ENCODE data around the gene UNC5B.

UNC5B gene

GRCh38 chr10:71231206-71231605, 18.8 kb downstream of the UNC5B start:
- Histone ChIP-seq H3K4me1 (ENCODE audit: control insufficient read depth, insufficient read depth, low read length, poor library complexity, severe bottlenecking) (no peaks in the 10 kb centered on the region), H3K9me3 (ENCODE audit: control insufficient read depth, low read length) (no peaks in the 10 kb centered on the region), H3K36me3 (ENCODE audit: control insufficient read depth, insufficient read depth, low read length) (no peaks in the 10 kb centered on the region), H3K4me3 (ENCODE audit: insufficient read depth, low read depth, low read length, poor library complexity, severe bottlenecking) (no peak overlapping the region), H3K27me3 (replicated peaks; ENCODE audit: control insufficient read depth, insufficient read depth, low read length, poor library complexity, severe bottlenecking) (peaks cover 2% of the 10 kb centered on the region), H3K27ac (ENCODE audit: insufficient read depth, low read length, poor library complexity, severe bottlenecking) (no peak overlapping the region)
- no peak for DNase-seq

GRCh38 chr10:71232089-71232998, 20.0 kb downstream of the UNC5B start:
- DNase-seq: no peak
- no peaks in the 10 kb centered on the region for H3K36me3 ChIP-seq (ENCODE audit: control insufficient read depth, insufficient read depth, low read length)
- H3K27me3 ChIP-seq (replicated peaks; ENCODE audit: control insufficient read depth, insufficient read depth, low read length, poor library complexity, severe bottlenecking): peaks cover 2% of the 10 kb centered on the region
- no peak overlapping the region for H3K4me3 ChIP-seq (ENCODE audit: insufficient read depth, low read depth, low read length, poor library complexity, severe bottlenecking)
- no peaks in the 10 kb centered on the region for H3K4me1 ChIP-seq (ENCODE audit: control insufficient read depth, insufficient read depth, low read length, poor library complexity, severe bottlenecking)
- no peaks in the 10 kb centered on the region for H3K9me3 ChIP-seq (ENCODE audit: control insufficient read depth, low read length)
- H3K27ac ChIP-seq (ENCODE audit: insufficient read depth, low read length, poor library complexity, severe bottlenecking): no peak overlapping the region

- Histone ChIP-seq H3K4me3 (ENCODE audit: insufficient read depth, low read depth, low read length, poor library complexity, severe bottlenecking) (no peak overlapping the region), H3K36me3 (ENCODE audit: control insufficient read depth, insufficient read depth, low read length) (no peaks in the 10 kb centered on the region), H3K27ac (ENCODE audit: insufficient read depth, low read length, poor library complexity, severe bottlenecking) (no peak overlapping the region), H3K4me1 (ENCODE audit: control insufficient read depth, insufficient read depth, low read length, poor library complexity, severe bottlenecking) (no peaks in the 10 kb centered on the region), H3K27me3 (replicated peaks; ENCODE audit: control insufficient read depth, insufficient read depth, low read length, poor library complexity, severe bottlenecking) (peaks cover 2% of the 10 kb centered on the region), H3K9me3 (ENCODE audit: control insufficient read depth, low read length) (no peaks in the 10 kb centered on the region)
- DNase-seq: no peak
Observed at GRCh38 chr10:71233482-71233892, 21.1 kb downstream of the UNC5B start.

GRCh38 chr10:71234004-71234894, 21.9 kb downstream of the UNC5B start:
- Histone ChIP-seq H3K27me3 (replicated peaks; ENCODE audit: control insufficient read depth, insufficient read depth, low read length, poor library complexity, severe bottlenecking) (peaks cover 2% of the 10 kb centered on the region), H3K27ac (ENCODE audit: insufficient read depth, low read length, poor library complexity, severe bottlenecking) (no peak overlapping the region), H3K4me3 (ENCODE audit: insufficient read depth, low read depth, low read length, poor library complexity, severe bottlenecking) (no peak overlapping the region), H3K9me3 (ENCODE audit: control insufficient read depth, low read length) (no peaks in the 10 kb centered on the region), H3K36me3 (ENCODE audit: control insufficient read depth, insufficient read depth, low read length) (no peaks in the 10 kb centered on the region), H3K4me1 (ENCODE audit: control insufficient read depth, insufficient read depth, low read length, poor library complexity, severe bottlenecking) (no peaks in the 10 kb centered on the region)
- no peak for DNase-seq

- DNase-seq: no peak
- no peak overlapping the region for H3K4me3 ChIP-seq (ENCODE audit: insufficient read depth, low read depth, low read length, poor library complexity, severe bottlenecking)
- H3K27me3 ChIP-seq (replicated peaks; ENCODE audit: control insufficient read depth, insufficient read depth, low read length, poor library complexity, severe bottlenecking): peaks cover 2% of the 10 kb centered on the region
- no peaks in the 10 kb centered on the region for H3K9me3 ChIP-seq (ENCODE audit: control insufficient read depth, low read length)
- no peak overlapping the region for H3K27ac ChIP-seq (ENCODE audit: insufficient read depth, low read length, poor library complexity, severe bottlenecking)
- H3K4me1 ChIP-seq (ENCODE audit: control insufficient read depth, insufficient read depth, low read length, poor library complexity, severe bottlenecking): no peaks in the 10 kb centered on the region
- H3K36me3 ChIP-seq (ENCODE audit: control insufficient read depth, insufficient read depth, low read length): no peaks in the 10 kb centered on the region
Observed at GRCh38 chr10:71234970-71235685, 22.8 kb downstream of the UNC5B start.

- Histone ChIP-seq H3K27ac (ENCODE audit: insufficient read depth, low read length, poor library complexity, severe bottlenecking) (no peak overlapping the region), H3K36me3 (ENCODE audit: control insufficient read depth, insufficient read depth, low read length) (no peaks in the 10 kb centered on the region), H3K27me3 (replicated peaks; ENCODE audit: control insufficient read depth, insufficient read depth, low read length, poor library complexity, severe bottlenecking) (peaks cover 2% of the 10 kb centered on the region), H3K9me3 (ENCODE audit: control insufficient read depth, low read length) (no peaks in the 10 kb centered on the region), H3K4me1 (ENCODE audit: control insufficient read depth, insufficient read depth, low read length, poor library complexity, severe bottlenecking) (no peaks in the 10 kb centered on the region), H3K4me3 (ENCODE audit: insufficient read depth, low read depth, low read length, poor library complexity, severe bottlenecking) (no peak overlapping the region)
- no peak for DNase-seq
Observed at GRCh38 chr10:71235808-71236207, 23.4 kb downstream of the UNC5B start.

- H3K4me1 ChIP-seq (ENCODE audit: control insufficient read depth, insufficient read depth, low read length, poor library complexity, severe bottlenecking): no peaks in the 10 kb centered on the region
Observed at GRCh38 chr10:71236286-71236685, 23.9 kb downstream of the UNC5B start.

GRCh38 chr10:71236822-71237682, 24.7 kb downstream of the UNC5B start:
- Histone ChIP-seq H3K4me3 (ENCODE audit: insufficient read depth, low read depth, low read length, poor library complexity, severe bottlenecking) (no peak overlapping the region), H3K9me3 (ENCODE audit: control insufficient read depth, low read length) (no peaks in the 10 kb centered on the region), H3K4me1 (ENCODE audit: control insufficient read depth, insufficient read depth, low read length, poor library complexity, severe bottlenecking) (no peaks in the 10 kb centered on the region), H3K27me3 (replicated peaks; ENCODE audit: control insufficient read depth, insufficient read depth, low read length, poor library complexity, severe bottlenecking) (peaks cover 2% of the 10 kb centered on the region), H3K27ac (ENCODE audit: insufficient read depth, low read length, poor library complexity, severe bottlenecking) (no peak overlapping the region), H3K36me3 (ENCODE audit: control insufficient read depth, insufficient read depth, low read length) (no peaks in the 10 kb centered on the region)
- no peak for DNase-seq

More at GRCh38 chr10:71236286-71236685, 23.9 kb downstream of the UNC5B start:
- peaks cover 2% of the 10 kb centered on the region for H3K27me3 ChIP-seq (replicated peaks; ENCODE audit: control insufficient read depth, insufficient read depth, low read length, poor library complexity, severe bottlenecking)
- no peaks in the 10 kb centered on the region for H3K9me3 ChIP-seq (ENCODE audit: control insufficient read depth, low read length)
- no peaks in the 10 kb centered on the region for H3K36me3 ChIP-seq (ENCODE audit: control insufficient read depth, insufficient read depth, low read length)
- H3K27ac ChIP-seq (ENCODE audit: insufficient read depth, low read length, poor library complexity, severe bottlenecking): no peak overlapping the region
- H3K4me3 ChIP-seq (ENCODE audit: insufficient read depth, low read depth, low read length, poor library complexity, severe bottlenecking): no peak overlapping the region
- no peak for DNase-seq
